Sigmoid colon (tissue), 7 donors: ENCODE measurements around the gene GSC2. TPM values are rescaled to one million over a fixed set of nuclear protein-coding genes. Genes with fewer than 3 reads are reported as not detected.

Experiments used
- DNase-seq: peaks from one replicate; pipeline ENCODE4 v3.0.0-alpha.2; 2019
- H3K27ac ChIP-seq, 4 donors: fragments of 200-600 bp; sonication (generic); one replicate each; pipeline ENCODE4 v1.5.1; 2016 to 2019; ENCODE audit warnings: mild to moderate bottlenecking in 1 of 4
- H3K27me3 ChIP-seq, 3 donors: fragments of 200-600 bp; sonication (generic); one replicate each; pipeline ENCODE4 v1.5.1; 2019; ENCODE audit warnings: mild to moderate bottlenecking in 1 of 3
- H3K36me3 ChIP-seq, 4 donors: fragments of 200-600 bp; sonication (generic); one replicate each; pipeline ENCODE4 v1.5.1; 2016 to 2019
- H3K4me1 ChIP-seq, 4 donors: fragments of 200-600 bp; sonication (generic); one replicate each; pipeline ENCODE4 v1.5.1; 2017 to 2019
- H3K4me3 ChIP-seq, 4 donors: fragments of 200-600 bp; sonication (generic); one replicate each; pipeline ENCODE4 v1.5.1; 2017 to 2019; ENCODE audit warnings: mild to moderate bottlenecking in 2 of 4, moderate library complexity in 1 of 4
- H3K9me3 ChIP-seq, 4 donors: fragments of 200-600 bp in 3 of 4; sonication (generic) in 3 of 4; one replicate each; pipeline versions ENCODE4 v1.5.1 to v1.6.1; 2013 to 2019
- CTCF ChIP-seq, 4 experiments: fragments of 450-650 bp in 3 of 4; fragments of 200-600 bp in 1 of 4; IDR thresholded peaks; one replicate each; pipeline ENCODE4 v1.5.1; 2016 to 2019; ENCODE audit warnings: antibody characterized with exemption in 4 of 4, mild to moderate bottlenecking in 3 of 4, moderate library complexity in 2 of 4
- EP300 ChIP-seq, 4 donors: sonication (generic); formaldehyde crosslinking; IDR thresholded peaks; one replicate each; pipeline ENCODE4 v1.6.1; 2017; ENCODE audit warnings: antibody characterized with exemption in 4 of 4
- POLR2A ChIP-seq, 2 donors: fragments of 450-650 bp; IDR thresholded peaks; one replicate each; pipeline ENCODE4 v1.6.1; 2016; ENCODE audit warnings: antibody characterized with exemption in 2 of 2, mild to moderate bottlenecking in 2 of 2, moderate library complexity in 2 of 2
- POLR2AphosphoS5 ChIP-seq, 4 donors: sonication (generic); formaldehyde crosslinking; IDR thresholded peaks; one replicate each; pipeline ENCODE4 v1.6.1; 2017; ENCODE audit warnings: antibody characterized with exemption in 4 of 4
- WGBS, 2 donors: extraction: QIAGEN DNeasy Blood & Tissue Kit; methylation state at CpG; one replicate each; pipeline ENCODE4 v1.1.7; 2013; 5-methylcytosine and 5-hydroxymethylcytosine counted together
- intact Hi-C: fragments of 100-400 bp; cut with DNase I; formaldehyde crosslinking; loops from one replicate; pipeline ENCODE4 v1.15.1; 2023
- polyA plus RNA-seq, 3 donors: library from polyadenylated mRNA; stranded (reverse); fragments of 200-250 nt; gene quantifications; one replicate each; pipeline ENCODE4 v1.2.3, GENCODE V29; 2013
- total RNA-seq, 4 donors: library from RNA; depleted of rRNA; stranded (reverse); fragments of >200 nt; gene quantifications; one replicate each; pipeline ENCODE4 v1.1.0, GENCODE V29; 2016
- donor health status: healthy with polysubstance abuse.
- donor health status: Bipolar disorder and iron deficiency.
- donor health status: healthy.

The GSC2 gene
- total and polyA plus RNA-seq, 7 donors, result not detected

- TF ChIP-seq POLR2A (IDR thresholded peaks at IDR 0.05), result no peak
- TF ChIP-seq CTCF (IDR thresholded peaks at IDR 0.05), result no peak
- no peak for TF ChIP-seq POLR2AphosphoS5 (IDR thresholded peaks at IDR 0.05)
These were observed 18.4 kb downstream of the GSC2 start for GRCh38 chr22:19131685-19132015.

GRCh38 chr22:19130959-19131684, 19.0 kb downstream of the GSC2 start, which contains the start of gene TSSK2:
TSS of gene TSSK2 (plus strand) at chr22:19131308. CDS start at chr22:19131400, 92 bp downstream.
- Histone ChIP-seq H3K4me3 (no peak within 1 kb of the TSS), H3K27me3 (no peaks in the 10 kb centered on the region), H3K36me3 (peaks cover 10 to 39% (median 26%) of the 10 kb centered on the region in 4 donors), H3K4me1 (no peaks in the 10 kb centered on the region), H3K9me3 (no peaks in the 10 kb centered on the region), H3K27ac (no peak within 1 kb of the TSS)
- intact Hi-C loops, result no loop called here
- TF ChIP-seq CTCF (IDR thresholded peaks at IDR 0.05), result no peak
- no peak for TF ChIP-seq EP300 (IDR thresholded peaks at IDR 0.05)
- no peak for TF ChIP-seq POLR2A (IDR thresholded peaks at IDR 0.05)
- no peak for TF ChIP-seq POLR2AphosphoS5 (IDR thresholded peaks at IDR 0.05)
- 93% methylated on average over 27 of the region's 27 CpGs for WGBS, 2 donors
- no peak for DNase-seq

More at GRCh38 chr22:19131685-19132015, 18.4 kb downstream of the GSC2 start:
- H3K4me1 ChIP-seq, result no peaks in the 10 kb centered on the region
- no peaks in the 10 kb centered on the region for H3K27me3 ChIP-seq
- 96 to 97% methylated on average over 19 of the region's 19 CpGs for WGBS, 2 donors
- H3K9me3 ChIP-seq, result no peaks in the 10 kb centered on the region
- no peak overlapping the region for H3K4me3 ChIP-seq
- DNase-seq, result no peak
- peaks cover 10 to 44% (median 30%) of the 10 kb centered on the region in 4 donors for H3K36me3 ChIP-seq
- intact Hi-C loops, result no loop called here
- no peak overlapping the region for H3K27ac ChIP-seq

- no peaks in the 10 kb centered on the region for H3K4me1 ChIP-seq
- no peak for TF ChIP-seq EP300 (IDR thresholded peaks at IDR 0.05)
- TF ChIP-seq POLR2AphosphoS5 (IDR thresholded peaks at IDR 0.05), result no peak
- no peak for TF ChIP-seq POLR2A (IDR thresholded peaks at IDR 0.05)
- TF ChIP-seq CTCF (IDR thresholded peaks at IDR 0.05), result no peak
- WGBS, 2 donors, result 82 to 88% methylated on average over 8 of the region's 8 CpGs
- intact Hi-C loops, result no loop called here
- DNase-seq, result no peak
- no peaks in the 10 kb centered on the region for H3K9me3 ChIP-seq
- H3K27me3 ChIP-seq, result no peaks in the 10 kb centered on the region
- peaks cover 10 to 26% (median 21%) of the 10 kb centered on the region in 4 donors for H3K36me3 ChIP-seq
- H3K4me3 ChIP-seq, result no peak overlapping the region
- no peak overlapping the region for H3K27ac ChIP-seq
These were observed 20.2 kb downstream of the GSC2 start for GRCh38 chr22:19129871-19130270.

GRCh38 chr22:19128946-19129727, 21.0 kb downstream of the GSC2 start:
- H3K36me3 ChIP-seq, result peaks cover 6 to 19% (median 14%) of the 10 kb centered on the region in 4 donors
- no peaks in the 10 kb centered on the region for H3K27me3 ChIP-seq
- TF ChIP-seq POLR2AphosphoS5 (IDR thresholded peaks at IDR 0.05), result no peak
- TF ChIP-seq EP300 (IDR thresholded peaks at IDR 0.05), result no peak
- no peak for TF ChIP-seq POLR2A (IDR thresholded peaks at IDR 0.05)
- no peak for TF ChIP-seq CTCF (IDR thresholded peaks at IDR 0.05)
- no peaks in the 10 kb centered on the region for H3K4me1 ChIP-seq
- intact Hi-C loops, result no loop called here
- H3K4me3 ChIP-seq, result no peak overlapping the region
- H3K27ac ChIP-seq, result no peak overlapping the region
- 89% methylated on average over 7 of the region's 7 CpGs for whole genome bisulfite sequencing, 2 donors
- no peak for DNase-seq
- no peaks in the 10 kb centered on the region for H3K9me3 ChIP-seq
